Lung (tissue), 12 donors: ENCODE measurements around the gene CDC73. TPM values are rescaled to one million over a fixed set of nuclear protein-coding genes. Genes with fewer than 3 reads are reported as not detected.

Experiments
- ATAC-seq: fragments of 200-7000 bp; cut with Tn5 transposase; one replicate; pipeline ENCODE4 v1.9.1; 2020; ENCODE audit warnings: moderate number of reproducible peaks; ENCODE audit not compliant: insufficient read depth, low FRiP score
- DNase-seq, 3 donors: peaks; one replicate each; pipeline ENCODE4 v3.0.0-alpha.2; 2013 to 2017
- H3K27ac ChIP-seq, 2 donors: one replicate each; pipeline ENCODE4 v1.5.1; 2013; ENCODE audit warnings: mild to moderate bottlenecking in 2 of 2, moderate library complexity in 2 of 2, control low read depth in 1 of 2, inconsistent platforms in 1 of 2, low read depth in 1 of 2, low read length in 1 of 2
- H3K27me3 ChIP-seq, 3 donors: one replicate each; pipeline ENCODE4 v1.5.1; 2013; ENCODE audit warnings: low read length in 2 of 3; ENCODE audit not compliant: control insufficient read depth in 3 of 3, insufficient read depth in 3 of 3
- H3K36me3 ChIP-seq, 4 donors: one replicate each; pipeline ENCODE4 v1.5.1; 2013; ENCODE audit warnings: low read length in 4 of 4, mild to moderate bottlenecking in 1 of 4, moderate library complexity in 1 of 4; ENCODE audit not compliant: control insufficient read depth in 4 of 4, insufficient read depth in 4 of 4
- H3K4me1 ChIP-seq, 5 donors: one replicate each; pipeline ENCODE4 v1.5.1; 2013; ENCODE audit warnings: low read length in 5 of 5, mild to moderate bottlenecking in 2 of 5, moderate library complexity in 1 of 5; ENCODE audit not compliant: control insufficient read depth in 5 of 5, insufficient read depth in 5 of 5
- H3K4me3 ChIP-seq: one replicate; pipeline ENCODE4 v1.5.1; 2013; ENCODE audit warnings: mild to moderate bottlenecking, control low read depth, moderate library complexity
- H3K9ac ChIP-seq, 2 donors: one replicate each; pipeline ENCODE4 v1.5.1; 2013; ENCODE audit warnings: low read length in 2 of 2, control low read depth in 1 of 2; ENCODE audit not compliant: insufficient read depth in 1 of 2
- H3K9me3 ChIP-seq, 4 donors: one replicate each; pipeline ENCODE4 v1.5.1; 2013; ENCODE audit warnings: low read length in 3 of 4, mild to moderate bottlenecking in 1 of 4, moderate library complexity in 1 of 4; ENCODE audit not compliant: control insufficient read depth in 4 of 4, insufficient read depth in 3 of 4
- WGBS, 2 donors: extraction: QIAGEN DNeasy Blood & Tissue Kit; methylation state at CpG; one replicate each; pipeline ENCODE4 v1.1.7; 2013; 5-methylcytosine and 5-hydroxymethylcytosine counted together
- polyA plus RNA-seq, 2 donors: library from polyadenylated mRNA; stranded (reverse); fragments of 200-250 nt; gene quantifications; one replicate each; pipeline ENCODE4 v1.2.1, GENCODE V29; 2013
- total RNA-seq, 2 donors: library from RNA; depleted of rRNA in 1 of 2; stranded (reverse); fragments of >200 nt in 1 of 2; gene quantifications; one replicate each; pipeline ENCODE4 v1.2.1, GENCODE V29; 2014 to 2021
- TF ChIP-seq, protein P1 (sequence below): IDR thresholded peaks from 2 replicates; pipeline ENCODE4 v1.5.1; 2012; ENCODE audit warnings: mild to moderate bottlenecking; ENCODE audit errors: control extremely low read depth, extremely low read depth
- donor health status: control.
- donor health status: control.
- donor health status: Bipolar disorder and iron deficiency.
- donor health status: healthy.
- donor health status: DM: yes; HTN: yes; CAD: no.

CDC73 gene
- total and polyA plus RNA-seq, 4 donors: 7.8 to 64.2 (median 34.5) TPM

DNA sequence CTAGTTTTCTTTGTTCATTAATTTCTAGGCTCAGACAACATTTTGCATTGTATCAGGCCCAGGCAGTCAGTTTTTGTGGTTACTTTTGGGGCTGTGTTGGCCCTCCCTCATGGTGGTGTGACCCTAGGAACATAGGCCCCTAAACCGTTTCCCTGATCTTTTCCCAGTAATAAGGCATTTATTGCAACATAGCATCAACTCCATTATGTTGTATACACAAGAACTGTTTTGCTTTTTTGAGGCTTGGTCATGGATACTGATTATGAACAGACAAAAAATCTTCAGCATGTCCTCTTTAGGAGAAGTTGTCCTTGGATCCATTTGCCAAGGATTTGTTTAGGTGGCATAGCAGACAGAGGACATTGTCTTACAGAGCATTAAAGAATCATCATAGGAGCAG, 54.3 kb downstream of the CDC73 start:
- DNase-seq (no peak), ATAC-seq (no peak)
- TF ChIP-seq, protein P1, sequence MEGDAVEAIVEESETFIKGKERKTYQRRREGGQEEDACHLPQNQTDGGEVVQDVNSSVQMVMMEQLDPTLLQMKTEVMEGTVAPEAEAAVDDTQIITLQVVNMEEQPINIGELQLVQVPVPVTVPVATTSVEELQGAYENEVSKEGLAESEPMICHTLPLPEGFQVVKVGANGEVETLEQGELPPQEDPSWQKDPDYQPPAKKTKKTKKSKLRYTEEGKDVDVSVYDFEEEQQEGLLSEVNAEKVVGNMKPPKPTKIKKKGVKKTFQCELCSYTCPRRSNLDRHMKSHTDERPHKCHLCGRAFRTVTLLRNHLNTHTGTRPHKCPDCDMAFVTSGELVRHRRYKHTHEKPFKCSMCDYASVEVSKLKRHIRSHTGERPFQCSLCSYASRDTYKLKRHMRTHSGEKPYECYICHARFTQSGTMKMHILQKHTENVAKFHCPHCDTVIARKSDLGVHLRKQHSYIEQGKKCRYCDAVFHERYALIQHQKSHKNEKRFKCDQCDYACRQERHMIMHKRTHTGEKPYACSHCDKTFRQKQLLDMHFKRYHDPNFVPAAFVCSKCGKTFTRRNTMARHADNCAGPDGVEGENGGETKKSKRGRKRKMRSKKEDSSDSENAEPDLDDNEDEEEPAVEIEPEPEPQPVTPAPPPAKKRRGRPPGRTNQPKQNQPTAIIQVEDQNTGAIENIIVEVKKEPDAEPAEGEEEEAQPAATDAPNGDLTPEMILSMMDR: no peak
- no peak overlapping the region for H3K4me3 ChIP-seq
- H3K4me1 ChIP-seq: peaks cover 0 to 4% (median 3%) of the 10 kb centered on the region in 5 donors
- WGBS, 2 donors: 66 to 69% methylated on average over 1 of the region's 1 CpG
- no peak overlapping the region for H3K9ac ChIP-seq
- H3K36me3 ChIP-seq: peaks cover 0 to 15% (median 6%) of the 10 kb centered on the region in 4 donors
- no peaks in the 10 kb centered on the region for H3K9me3 ChIP-seq
- no peaks in the 10 kb centered on the region for H3K27me3 ChIP-seq
- no peak overlapping the region for H3K27ac ChIP-seq

DNA sequence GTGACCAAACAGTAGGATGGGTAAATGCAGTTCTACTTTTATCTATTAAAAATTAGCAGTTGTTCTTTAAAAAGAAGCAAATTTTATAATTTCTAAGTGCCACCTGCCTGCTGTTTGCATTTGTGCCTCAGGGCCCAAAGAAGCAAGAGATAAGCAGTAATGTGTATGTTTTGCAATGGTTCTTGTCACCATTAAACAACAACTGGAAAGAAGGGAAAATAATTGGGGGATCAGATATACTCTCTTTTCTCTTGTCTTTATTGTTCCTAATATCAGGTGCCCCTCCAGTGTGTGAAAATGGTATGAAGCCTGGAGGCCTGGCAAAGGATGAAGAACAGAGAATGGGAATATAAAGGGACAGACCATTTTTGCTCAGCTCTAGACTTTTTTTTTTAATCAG, 55.0 kb downstream of the CDC73 start:
- H3K27me3 ChIP-seq: no peaks in the 10 kb centered on the region
- TF ChIP-seq, protein P1: no peak
- ATAC-seq: no peak
- peaks cover 0 to 11% (median 5%) of the 10 kb centered on the region in 4 donors for H3K36me3 ChIP-seq
- H3K4me1 ChIP-seq: peaks cover 0 to 10% (median 3%) of the 10 kb centered on the region in 5 donors
- no peaks in the 10 kb centered on the region for H3K9me3 ChIP-seq
- no peak overlapping the region for H3K27ac ChIP-seq
- H3K4me3 ChIP-seq: no peak overlapping the region
- no peak overlapping the region for H3K9ac ChIP-seq
- no peak for DNase-seq

DNA sequence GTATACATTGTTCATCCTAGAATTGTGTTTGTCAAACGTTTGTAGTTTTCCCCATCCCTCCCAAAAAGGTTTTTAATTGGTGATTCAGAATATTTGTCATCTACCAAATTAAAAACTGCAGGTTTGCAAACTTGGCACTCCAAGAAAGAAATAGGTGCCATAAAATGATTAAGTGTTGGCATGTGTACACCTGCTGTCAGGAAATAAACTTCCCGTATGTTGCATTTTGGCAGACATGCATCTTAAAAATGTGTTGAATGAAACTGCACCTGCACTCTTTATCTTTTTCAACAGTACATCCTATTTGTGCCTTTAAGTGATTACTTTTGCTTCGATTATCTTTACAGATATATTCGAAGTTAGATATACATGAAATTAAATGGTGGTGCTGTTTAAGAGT, 57.3 kb downstream of the CDC73 start:
- H3K4me1 ChIP-seq: peaks cover 0 to 21% (median 3%) of the 10 kb centered on the region in 5 donors
- DNase-seq (no peak), ATAC-seq (no peak)
- H3K4me3 ChIP-seq: no peak overlapping the region
- no peaks in the 10 kb centered on the region for H3K9me3 ChIP-seq
- peaks cover 0 to 11% (median 4%) of the 10 kb centered on the region in 4 donors for H3K36me3 ChIP-seq
- TF ChIP-seq, protein P1: no peak
- no peaks in the 10 kb centered on the region for H3K27me3 ChIP-seq
- no peak overlapping the region for H3K27ac ChIP-seq
- H3K9ac ChIP-seq: no peak overlapping the region
- 41 to 46% methylated on average over 4 of the region's 4 CpGs for WGBS, 2 donors

DNA sequence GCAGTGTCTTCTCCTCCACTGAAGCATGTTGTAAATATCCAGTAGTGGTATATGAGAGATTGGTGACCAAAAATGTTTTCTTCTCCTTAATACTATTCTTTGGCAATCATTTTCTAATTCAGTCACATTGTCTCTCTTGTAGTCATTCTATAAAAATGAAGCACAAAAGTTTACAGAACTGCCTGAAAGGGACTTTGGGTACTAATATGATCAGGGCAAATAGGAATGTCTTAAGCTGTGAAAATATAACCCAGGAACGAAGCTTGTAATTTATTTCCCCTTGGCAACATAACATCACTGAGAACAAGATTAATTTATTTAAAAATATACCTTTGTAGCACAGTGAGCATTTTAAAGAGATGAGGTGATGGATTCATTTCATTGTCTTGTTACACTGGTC, 59.7 kb downstream of the CDC73 start:
- ATAC-seq: no peak
- Histone ChIP-seq H3K4me3 (no peak overlapping the region), H3K4me1 (peaks cover 0 to 24% (median 6%) of the 10 kb centered on the region in 5 donors), H3K27me3 (no peaks in the 10 kb centered on the region), H3K27ac (no peak overlapping the region), H3K9me3 (no peaks in the 10 kb centered on the region), H3K9ac (peak overlapping the region in 1 of 2 donors; percentile 14), H3K36me3 (peaks cover 0 to 13% (median 4%) of the 10 kb centered on the region in 4 donors)
- TF ChIP-seq, protein P1: no peak
- 46 to 72% methylated on average over 1 of the region's 1 CpG for WGBS, 2 donors
- no peak for DNase-seq
